Fibroblast of pulmonary artery (primary cell): Measurements from ENCODE around the gene ATP5F1C.

Experiments used
- DNase-seq: peaks from one replicate; pipeline ENCODE4 v3.0.0-alpha.2; 2010; ENCODE audit warnings: low read depth
- H3K4me3 ChIP-seq: replicated peaks from 2 replicates; pipeline ENCODE4 v1.5.1; 2011; ENCODE audit warnings: low read depth, mild to moderate bottlenecking, control low read depth, low read length, moderate library complexity
- CTCF ChIP-seq: IDR thresholded peaks from 2 replicates; pipeline ENCODE4 v1.5.1; 2011; ENCODE audit warnings: mild to moderate bottlenecking, control low read depth, low read length, inconsistent platforms; ENCODE audit errors: missing control alignments

The ATP5F1C gene

DNA sequence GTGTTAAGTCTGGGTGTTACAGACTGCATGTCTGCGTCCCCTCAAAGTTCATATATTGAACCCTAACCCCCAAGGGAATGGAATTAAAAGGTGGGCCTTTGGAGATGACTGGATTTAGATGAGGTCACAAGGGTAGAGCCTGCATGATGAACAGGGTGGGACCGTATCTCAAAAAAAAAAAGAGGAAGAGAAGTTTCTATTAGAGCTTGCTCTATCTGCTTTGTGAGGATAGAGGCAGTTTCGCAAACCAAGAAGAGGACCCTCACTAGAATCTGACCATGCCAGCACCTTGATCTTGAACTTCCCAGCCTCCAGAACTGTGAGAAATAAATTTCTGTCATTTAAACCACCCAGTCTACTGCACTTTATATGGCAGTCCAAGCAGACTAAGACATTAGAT, 1.5 kb upstream of the ATP5F1C start:
- peak overlapping the region; percentile 95 for H3K4me3 ChIP-seq
- DNase-seq: no peak
- no peak for TF ChIP-seq CTCF

DNA sequence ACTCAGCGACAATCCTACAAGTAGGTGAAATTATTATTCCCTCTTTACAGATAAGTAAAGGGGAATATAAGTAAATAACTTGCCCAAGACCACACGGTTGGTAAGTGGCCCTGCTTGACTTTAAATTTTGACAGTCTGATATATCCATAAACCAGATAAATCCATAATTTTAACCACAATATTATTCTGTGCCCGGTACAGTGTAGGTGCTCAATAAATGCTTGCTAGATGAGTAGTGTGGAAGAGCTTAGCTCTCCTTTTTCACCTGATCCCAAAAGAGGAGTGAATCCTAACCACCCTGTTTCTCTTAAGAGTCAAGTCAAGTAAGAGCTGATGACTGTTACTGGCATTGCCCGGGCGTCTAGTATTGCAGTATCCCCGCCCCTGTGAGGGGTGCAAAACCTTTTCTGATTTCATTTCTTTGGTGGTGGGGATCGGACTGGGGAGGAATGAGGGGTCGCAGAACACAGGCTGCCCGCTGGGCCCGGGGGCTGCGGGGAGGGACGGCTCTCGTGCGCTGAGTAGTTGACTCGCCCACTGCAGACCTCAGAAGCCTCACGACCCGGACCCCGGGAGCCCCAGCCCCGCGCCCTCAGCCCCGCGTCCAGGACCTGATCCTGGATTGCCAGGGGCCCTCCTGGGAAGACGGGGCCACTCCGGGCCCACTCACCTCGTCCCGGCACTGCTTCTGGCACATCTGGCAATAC, 674 bp upstream of the ATP5F1C start:
- no peak for DNase-seq
- peak overlapping the region; percentile 95 for H3K4me3 ChIP-seq
- no peak for TF ChIP-seq CTCF

- peak; percentile 36 for DNase-seq
- H3K4me3 ChIP-seq: peak overlapping the region; percentile 95
Measured at GRCh38 chr10:7788639-7789286, 786 bp downstream of the ATP5F1C start.

GRCh38 chr10:7789390-7789789, 1.4 kb downstream of the ATP5F1C start:
- peak overlapping the region; percentile 95 for H3K4me3 ChIP-seq
- no peak for TF ChIP-seq CTCF
- DNase-seq: peak; percentile 34

More at GRCh38 chr10:7788639-7789286, 786 bp downstream of the ATP5F1C start:
- TF ChIP-seq CTCF: no peak

- TF ChIP-seq CTCF: no peak
- DNase-seq: no peak
- no peak overlapping the region for H3K4me3 ChIP-seq
Measured at GRCh38 chr10:7792541-7792940, 4.6 kb downstream of the ATP5F1C start.

DNA sequence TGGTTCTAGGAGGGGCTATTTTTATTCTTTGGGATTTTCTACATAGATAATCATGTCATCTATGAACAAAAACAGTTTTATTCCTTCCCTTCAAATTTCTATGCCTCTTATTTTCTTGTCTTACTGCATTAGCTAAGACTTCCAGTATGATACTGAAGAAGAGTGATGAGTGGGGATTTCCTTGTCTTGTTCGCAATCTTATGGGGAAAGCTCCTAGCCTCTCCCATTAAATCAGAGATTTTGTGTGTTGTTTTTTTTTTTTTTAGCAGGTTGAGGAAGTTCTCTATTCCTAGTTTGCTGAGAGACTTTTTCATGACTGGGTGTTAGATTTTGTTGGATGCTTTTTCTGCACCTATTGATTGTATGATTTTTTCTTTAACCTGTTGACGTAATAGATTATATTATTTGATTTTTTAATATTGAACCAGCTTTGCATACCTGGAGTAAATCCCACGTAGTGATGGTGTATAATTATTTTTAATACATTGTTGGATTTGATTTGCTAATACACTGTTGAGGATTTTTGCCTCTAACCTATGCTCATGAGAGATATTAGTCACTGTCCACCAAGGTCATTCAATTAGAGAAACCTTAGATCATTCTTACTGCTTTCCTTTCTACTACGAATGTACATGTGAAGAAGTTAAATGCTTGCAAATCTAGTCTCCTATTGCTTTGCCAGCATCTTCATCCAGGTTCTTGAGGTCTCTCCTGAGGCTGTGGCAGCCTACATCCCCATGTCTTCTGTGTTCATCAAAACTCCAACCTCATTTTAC, 6.5 kb downstream of the ATP5F1C start:
- no peak for TF ChIP-seq CTCF
- no peak overlapping the region for H3K4me3 ChIP-seq
- no peak for DNase-seq
